IMR-90 (cell line): ENCODE data around the gene COL6A6. TPM values are rescaled to one million over a fixed set of nuclear protein-coding genes. Genes with fewer than 3 reads are reported as not detected.

Source experiments
- ATAC-seq: fragments of 200-7000 bp; cut with Tn5 transposase; 2 replicates; pipeline ENCODE4 v1.9.1; 2020; ENCODE audit warnings: low read depth, mild to moderate bottlenecking, moderate library complexity
- BruUV-seq: library from RNA; stranded (reverse); fragments of 400-500 nt; replicated peaks from 2 replicates; lab custom pipeline; 2021; lab: Mats Ljungman, UMichigan
- CTCF ChIA-PET: fragments of 300-600 bp; formaldehyde crosslinking; extraction: SDS; loops from one replicate; lab custom pipeline; 2021; ENCODE audit warnings: antibody characterized with exemption; lab: Yijun Ruan, JAX
- POLR2A ChIA-PET: fragments of 300-600 bp; sonication (Branson Sonifier 250); formaldehyde crosslinking; loops from one replicate; lab custom pipeline; 2022; ENCODE audit warnings: antibody characterized with exemption; ENCODE audit not compliant: unreplicated experiment; lab: Charles Lee
- DNase-seq: peaks from one replicate; pipeline ENCODE4 v3.0.0; 2013
- H2AFZ ChIP-seq: replicated peaks from 2 replicates; pipeline ENCODE3; 2013; ENCODE audit warnings: low read length, mild to moderate bottlenecking; ENCODE audit not compliant: poor library complexity
- H2AK5ac ChIP-seq: 2 replicates; pipeline ENCODE4 v1.6.1; 2013; ENCODE audit warnings: low read depth, low read length, inconsistent platforms
- H2AK9ac ChIP-seq: replicated peaks from 2 replicates; pipeline ENCODE3; 2013; ENCODE audit warnings: mild to moderate bottlenecking, low read depth, low read length, moderate library complexity; ENCODE audit not compliant: poor library complexity
- H2BK120ac ChIP-seq: 2 replicates; pipeline ENCODE4 v1.6.1; 2013; ENCODE audit warnings: low read depth, low read length, inconsistent platforms
- H2BK15ac ChIP-seq: 3 replicates; pipeline ENCODE4 v1.6.1; 2013; ENCODE audit warnings: low read depth, low read length, inconsistent platforms
- H2BK20ac ChIP-seq: 2 replicates; pipeline ENCODE4 v1.6.1; 2013; ENCODE audit warnings: low read depth, mild to moderate bottlenecking, inconsistent platforms, low read length, moderate library complexity
- H2BK5ac ChIP-seq: 2 replicates; pipeline ENCODE4 v1.6.1; 2013; ENCODE audit warnings: mild to moderate bottlenecking, low read depth, low read length, inconsistent platforms; ENCODE audit not compliant: poor library complexity, severe bottlenecking
- H3K14ac ChIP-seq: replicated peaks from 2 replicates; pipeline ENCODE4 v1.6.1; 2013; ENCODE audit warnings: low read depth, low read length, inconsistent platforms
- H3K18ac ChIP-seq: 2 replicates; pipeline ENCODE4 v1.6.1; 2013; ENCODE audit warnings: low read depth, low read length, control low read depth
- H3K23ac ChIP-seq: 2 replicates; pipeline ENCODE4 v1.6.1; 2013; ENCODE audit warnings: low read depth, low read length, inconsistent platforms
- H3K27ac ChIP-seq: 2 replicates; pipeline ENCODE4 v1.5.1; 2013; ENCODE audit warnings: mild to moderate bottlenecking, control low read depth, low read length; ENCODE audit not compliant: insufficient read depth
- H3K27me3 ChIP-seq: 2 replicates; pipeline ENCODE4 v1.6.1; 2013; ENCODE audit warnings: low read length; ENCODE audit not compliant: control insufficient read depth, insufficient read depth
- H3K36me3 ChIP-seq: 2 replicates; pipeline ENCODE4 v1.6.1; 2013; ENCODE audit warnings: low read length, mixed read lengths; ENCODE audit not compliant: control insufficient read depth, insufficient read depth
- H3K4ac ChIP-seq: 2 replicates; pipeline ENCODE4 v1.6.1; 2013; ENCODE audit warnings: low read depth, low read length, inconsistent platforms
- H3K4me1 ChIP-seq: 2 replicates; pipeline ENCODE4 v1.6.1; 2013; ENCODE audit warnings: low read length, mixed read lengths; ENCODE audit not compliant: control insufficient read depth, insufficient read depth
- H3K4me2 ChIP-seq: 2 replicates; pipeline ENCODE4 v1.6.1; 2013; ENCODE audit warnings: low read depth, mild to moderate bottlenecking, control low read depth, low read length, moderate library complexity
- H3K4me3 ChIP-seq: 2 replicates; pipeline ENCODE4 v1.5.1; 2013; ENCODE audit warnings: low read depth, mild to moderate bottlenecking, control low read depth, low read length, moderate library complexity; ENCODE audit not compliant: insufficient read depth
- H3K56ac ChIP-seq: 2 replicates; pipeline ENCODE4 v1.6.1; 2013; ENCODE audit warnings: low read length, inconsistent platforms; ENCODE audit not compliant: insufficient read depth; ENCODE audit errors: extremely low read depth
- H3K79me1 ChIP-seq, 2 experiments: 2 replicates each; pipeline ENCODE4 v1.6.1; 2013; ENCODE audit warnings: low read length in 2 of 2, inconsistent platforms in 1 of 2, low read depth in 1 of 2
- H3K9ac ChIP-seq: 2 replicates; pipeline ENCODE4 v1.6.1; 2013; ENCODE audit warnings: low read depth, low read length, control low read depth
- H3K9me1 ChIP-seq: 2 replicates; pipeline ENCODE4 v1.6.1; 2013; ENCODE audit warnings: low read length, inconsistent platforms; ENCODE audit not compliant: insufficient read depth
- H3K9me3 ChIP-seq: 2 replicates; pipeline ENCODE4 v1.6.1; 2013; ENCODE audit warnings: low read length; ENCODE audit not compliant: control insufficient read depth, insufficient read depth
- H4K20me1 ChIP-seq: 2 replicates; pipeline ENCODE4 v1.6.1; 2013; ENCODE audit warnings: low read length, inconsistent platforms; ENCODE audit not compliant: insufficient read depth
- H4K5ac ChIP-seq: 2 replicates; pipeline ENCODE4 v1.6.1; 2013; ENCODE audit warnings: mild to moderate bottlenecking, low read depth, low read length, control low read depth
- H4K8ac ChIP-seq, 2 experiments: 2 replicates each; pipeline ENCODE4 v1.6.1; 2013; ENCODE audit warnings: low read depth in 2 of 2, low read length in 2 of 2, control low read depth in 1 of 2, inconsistent platforms in 1 of 2
- H4K91ac ChIP-seq: 2 replicates; pipeline ENCODE4 v1.6.1; 2013; ENCODE audit warnings: low read depth, low read length, inconsistent platforms; ENCODE audit not compliant: insufficient read depth
- BHLHE40 ChIP-seq: fragments of 150-350 bp; IDR thresholded peaks from 2 replicates; pipeline ENCODE4 v1.6.1; 2016; ENCODE audit warnings: mild to moderate bottlenecking, low read depth, low read length
- CEBPB ChIP-seq: IDR thresholded peaks from 2 replicates; pipeline ENCODE4 v1.6.1; 2012; ENCODE audit warnings: low read depth, low read length, improper control_type of control experiment
- CHD1 ChIP-seq: IDR thresholded peaks from 2 replicates; pipeline ENCODE4 v1.6.1; 2012; ENCODE audit warnings: low read depth, low read length, improper control_type of control experiment
- MAFK ChIP-seq: IDR thresholded peaks from 2 replicates; pipeline ENCODE4 v1.6.1; 2012; ENCODE audit warnings: low read depth, low read length, improper control_type of control experiment
- MAZ ChIP-seq: IDR thresholded peaks from 2 replicates; pipeline ENCODE4 v1.6.1; 2012; ENCODE audit warnings: low read depth, mild to moderate bottlenecking, low read length, improper control_type of control experiment, moderate library complexity, borderline replicate concordance
- NFE2L2 ChIP-seq: fragments of 150-350 bp; IDR thresholded peaks from 2 replicates; pipeline ENCODE4 v1.6.1; 2016; ENCODE audit warnings: low read depth, mild to moderate bottlenecking, low read length
- RAD21 ChIP-seq: IDR thresholded peaks from 2 replicates; pipeline ENCODE4 v1.6.1; 2012; ENCODE audit warnings: low read length, improper control_type of control experiment
- RFX5 ChIP-seq: IDR thresholded peaks from 2 replicates; pipeline ENCODE4 v1.8.0; 2012; ENCODE audit warnings: low read depth, mild to moderate bottlenecking, low read length, moderate library complexity
- WGBS, 2 experiments: methylation state at CpG; one replicate each; pipeline versions ENCODE4 v1.1.5 to v1.1.7; 2013; ENCODE audit warnings: missing lambda C conversion rate in 2 of 2; ENCODE audit not compliant: insufficient read length in 1 of 2; ENCODE audit errors: extremely low coverage in 2 of 2; 5-methylcytosine and 5-hydroxymethylcytosine counted together
- dilution Hi-C: fragments of 300-500 bp; cut with HindIII; formaldehyde crosslinking; loops from one replicate; pipeline ENCODE4 v1.14.3; 2018; ENCODE audit warnings: low sequenced_read_pairs; ENCODE audit not compliant: unreplicated experiment
- in situ Hi-C: fragments of 300-500 bp; cut with MboI; formaldehyde crosslinking; loops from 3 replicates; pipeline ENCODE4 v1.14.3; 2019; ENCODE audit warnings: low sequenced_read_pairs, inconsistent platforms, mixed read lengths
- intact Hi-C: fragments of 100-400 bp; cut with micrococcal nuclease; formaldehyde crosslinking; loops from 2 replicates; pipeline ENCODE4 v1.10.0; 2022
- polyA plus RNA-seq, 3 experiments: library from polyadenylated mRNA; depleted of rRNA; stranded (reverse); fragments of >200 nt; gene quantifications; 2 replicates each; pipeline ENCODE4 v1.2.3, GENCODE V29; 2012; ENCODE audit warnings: low replicate concordance in 1 of 3
- total RNA-seq: library from RNA; depleted of rRNA; stranded (reverse); fragments of >200 nt; gene quantifications from 2 replicates; pipeline ENCODE4 v1.2.3, GENCODE V29; 2012

COL6A6 gene
- total and polyA plus RNA-seq, 2 of the 4 experiments (the other 2 are of a cell fraction), result not detected

DNA sequence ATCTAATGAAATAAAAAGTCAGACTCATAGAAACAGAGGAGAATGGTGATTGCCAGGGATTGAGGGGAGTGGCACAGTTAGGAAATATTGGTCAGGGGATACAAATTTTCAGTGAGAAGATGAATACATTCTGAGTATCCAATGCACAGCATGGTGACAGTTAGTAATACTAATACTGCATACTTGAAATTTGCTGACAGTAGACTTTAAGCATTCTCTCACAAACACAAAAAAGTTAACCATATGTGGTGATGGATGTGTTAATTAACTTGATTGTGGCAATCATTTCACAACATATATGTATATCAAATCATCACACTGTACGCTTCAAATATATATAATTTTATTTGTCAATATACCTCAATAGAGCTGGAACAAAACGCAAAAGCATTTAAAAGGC, 9.2 kb upstream of the COL6A6 start:
- ChIA-PET POLR2A (no interaction called here), CTCF (no interaction called here)
- dilution Hi-C loops (no loop called here), in situ Hi-C loops (no loop called here), intact Hi-C loops (no loop called here)
- ATAC-seq (no peak), DNase-seq (no peak)
- BruUV-seq, result no TSS peak
- Histone ChIP-seq H2BK15ac (no peak overlapping the region), H3K9ac (no peak overlapping the region), H2BK120ac (no peak overlapping the region), H3K4me3 (no peak overlapping the region), H3K18ac (no peak overlapping the region), H3K14ac (no peak overlapping the region), H3K4ac (no peak overlapping the region), H2AFZ (no peak overlapping the region), H3K36me3 (no peaks in the 10 kb centered on the region), H4K91ac (no peak overlapping the region), H3K9me3 (no peaks in the 10 kb centered on the region), H3K79me1 (no peaks in the 10 kb centered on the region), H3K56ac (no peak overlapping the region), H3K4me1 (no peaks in the 10 kb centered on the region), H3K9me1 (no peaks in the 10 kb centered on the region), H4K8ac (no peak overlapping the region), H2BK20ac (no peak overlapping the region), H4K5ac (no peak overlapping the region), H2BK5ac (no peak overlapping the region), H3K4me2 (no peak overlapping the region), H2AK9ac (no peak overlapping the region), H3K27me3 (no peaks in the 10 kb centered on the region; the same call in 1 of the 2 replicates), H3K27ac (no peak overlapping the region), H2AK5ac (no peak overlapping the region), H3K23ac (no peak overlapping the region), H4K20me1 (no peaks in the 10 kb centered on the region)
- TF ChIP-seq CEBPB (no peak), BHLHE40 (no peak), MAFK (0 out of 2 replicates have a peak, but pooled peaks have one; percentile 52), MAZ (no peak), NFE2L2 (no peak), RFX5 (no peak), CHD1 (no peak), RAD21 (no peak)
- WGBS, 2 experiments, result no CpG with 5 or more reads among the region's 2 CpGs
